Upper lobe of right lung (tissue), 1 donor: Measurements from ENCODE around the gene TFAP2A. TPM values are rescaled to one million over a fixed set of nuclear protein-coding genes. Genes with fewer than 3 reads are reported as not detected.

Experiments
- ATAC-seq: fragments of 200-7000 bp; cut with Tn5 transposase; one replicate; pipeline ENCODE4 v1.9.1; 2020; ENCODE audit warnings: mild to moderate bottlenecking, moderate library complexity
- DNase-seq: peaks from one replicate; pipeline ENCODE4 v3.0.0-alpha.2; 2020
- H3K27ac ChIP-seq: fragments of 200-600 bp; one replicate; pipeline ENCODE4 v1.8.0; 2022
- H3K27me3 ChIP-seq: fragments of 200-600 bp; one replicate; pipeline ENCODE4 v1.8.0; 2022; ENCODE audit warnings: mild to moderate bottlenecking
- H3K36me3 ChIP-seq: fragments of 200-600 bp; one replicate; pipeline ENCODE4 v1.8.0; 2022
- H3K4me1 ChIP-seq: fragments of 200-600 bp; one replicate; pipeline ENCODE4 v1.8.0; 2022
- H3K4me3 ChIP-seq: fragments of 200-600 bp; one replicate; pipeline ENCODE4 v1.8.0; 2022; ENCODE audit warnings: mild to moderate bottlenecking
- H3K9me3 ChIP-seq: fragments of 200-600 bp; one replicate; pipeline ENCODE4 v1.8.0; 2022
- CTCF ChIP-seq: fragments of 200-600 bp; IDR thresholded peaks from one replicate; pipeline ENCODE4 v1.8.0; 2022; ENCODE audit warnings: antibody characterized with exemption
- intact Hi-C: fragments of 100-400 bp; cut with DNase I; formaldehyde crosslinking; loops from one replicate; pipeline ENCODE4 v1.11.0; 2022
- total RNA-seq: library from RNA; stranded (reverse); fragmentation: NEBNext Ultra II Directional; extraction: Animal tissue kit (Norgen Biotek cat#: 25700); gene quantifications from one replicate; pipeline ENCODE4 v1.2.1, GENCODE V29; 2021
- donor health status: DM: no; HTN: yes; CAD: no; lungs with severe emphysema.

The TFAP2A gene
- total RNA-seq, 1 donor from 2014 or later: 1.9 TPM

- no peaks in the 10 kb centered on the region for H3K36me3 ChIP-seq
- no peak overlapping the region for H3K4me3 ChIP-seq
- peaks cover 14% of the 10 kb centered on the region for H3K4me1 ChIP-seq
- no peak for TF ChIP-seq CTCF
- H3K27me3 ChIP-seq: peaks cover 68% of the 10 kb centered on the region
- no peak for DNase-seq
- no peak overlapping the region for H3K27ac ChIP-seq
- intact Hi-C loops: no loop called here
- no peak for ATAC-seq
- H3K9me3 ChIP-seq: no peaks in the 10 kb centered on the region
These were observed 6.4 kb downstream of the TFAP2A start for GRCh38 chr6:10408457-10408856.

DNA sequence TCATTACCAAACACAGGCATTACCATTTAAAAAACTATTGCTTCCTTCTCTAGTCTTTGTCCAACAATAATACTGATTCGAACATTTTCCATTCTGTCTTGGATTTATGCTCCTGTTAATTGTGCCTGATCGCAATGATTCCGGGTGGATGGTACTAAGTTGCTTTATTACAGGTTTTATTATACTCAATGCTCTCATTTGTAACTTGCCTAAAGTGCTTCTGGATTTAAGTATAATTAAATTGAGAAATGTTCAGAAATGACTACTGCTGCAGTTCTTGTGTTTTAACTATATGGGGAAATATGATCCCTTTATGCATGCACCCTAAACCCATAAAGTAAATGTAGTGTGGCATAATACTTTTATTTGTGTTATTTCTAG lies 7.2 kb downstream of the TFAP2A start:
- Histone ChIP-seq H3K4me1 (peaks cover 7% of the 10 kb centered on the region), H3K27me3 (peaks cover 60% of the 10 kb centered on the region), H3K4me3 (no peak overlapping the region), H3K9me3 (no peaks in the 10 kb centered on the region), H3K36me3 (no peaks in the 10 kb centered on the region), H3K27ac (no peak overlapping the region)
- ATAC-seq (no peak), DNase-seq (no peak)
- TF ChIP-seq CTCF: no peak
- intact Hi-C loops: no loop called here

DNA sequence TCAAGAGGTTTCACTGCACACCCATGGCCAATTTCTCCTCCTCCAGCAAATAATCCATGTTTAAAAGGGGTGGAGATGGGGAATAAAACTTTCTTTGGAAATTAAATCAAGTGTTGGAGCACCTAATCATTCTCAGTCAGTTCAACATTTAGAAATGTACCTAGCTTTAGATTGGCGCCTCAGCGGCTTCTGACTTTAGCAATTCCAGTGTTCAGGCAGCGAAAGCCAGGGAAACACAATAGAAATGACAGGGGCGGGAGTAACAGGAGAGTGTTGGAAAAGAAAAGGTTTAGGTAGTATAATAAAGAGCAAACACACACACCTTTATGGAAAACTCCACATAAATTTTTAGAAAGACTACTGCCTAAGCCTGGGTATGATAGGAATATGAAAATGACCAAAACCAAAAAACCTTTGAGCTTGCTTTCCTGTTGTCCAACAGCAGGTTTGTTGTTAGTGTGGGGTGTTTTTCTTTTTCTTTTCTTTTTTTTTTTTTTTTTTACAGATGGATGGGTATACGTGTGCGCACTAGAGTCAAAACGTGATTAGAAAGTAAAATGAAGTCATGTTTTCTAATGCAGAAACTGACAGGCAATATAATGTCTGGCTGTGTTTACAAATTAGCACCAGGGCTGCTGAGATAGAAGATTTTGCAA lies 7.7 kb downstream of the TFAP2A start:
- TF ChIP-seq CTCF: no peak
- no peak for ATAC-seq
- Histone ChIP-seq H3K4me3 (no peak overlapping the region), H3K4me1 (peaks cover 7% of the 10 kb centered on the region), H3K9me3 (no peaks in the 10 kb centered on the region), H3K27ac (no peak overlapping the region), H3K36me3 (no peaks in the 10 kb centered on the region), H3K27me3 (peaks cover 62% of the 10 kb centered on the region)
- intact Hi-C loops: no loop called here
- no peak for DNase-seq

GRCh38 chr6:10406556-10406955 lies 8.3 kb downstream of the TFAP2A start:
- intact Hi-C loops: no loop called here
- H3K27ac ChIP-seq: no peak overlapping the region
- peaks cover 64% of the 10 kb centered on the region for H3K27me3 ChIP-seq
- no peak overlapping the region for H3K4me3 ChIP-seq
- DNase-seq (no peak), ATAC-seq (no peak)
- TF ChIP-seq CTCF: no peak
- H3K36me3 ChIP-seq: no peaks in the 10 kb centered on the region
- H3K9me3 ChIP-seq: no peaks in the 10 kb centered on the region
- H3K4me1 ChIP-seq: peaks cover 4% of the 10 kb centered on the region

- H3K27me3 ChIP-seq: peaks cover 54% of the 10 kb centered on the region
- no peak for TF ChIP-seq CTCF
- H3K4me3 ChIP-seq: no peak overlapping the region
- no peaks in the 10 kb centered on the region for H3K4me1 ChIP-seq
- no peak overlapping the region for H3K27ac ChIP-seq
- no peak for DNase-seq
- ATAC-seq: no peak
- no peaks in the 10 kb centered on the region for H3K9me3 ChIP-seq
- no peaks in the 10 kb centered on the region for H3K36me3 ChIP-seq
- intact Hi-C loops: no loop called here
These were observed 9.4 kb downstream of the TFAP2A start for GRCh38 chr6:10405513-10405900.
